Endothelial cell of umbilical vein (primary cell): ENCODE results near the gene PRR16.

Experiments used
- GATA2 ChIP-seq: IDR thresholded peaks from 2 replicates; pipeline ENCODE4 v1.7.0; 2011; ENCODE audit warnings: low read depth, mild to moderate bottlenecking, moderate library complexity, mixed read lengths, low read length; ENCODE audit not compliant: insufficient read length, insufficient read depth
- POLR2AphosphoS5 ChIP-seq: IDR thresholded peaks from 2 replicates; pipeline ENCODE4 v1.6.1; 2012; ENCODE audit warnings: low read depth, mild to moderate bottlenecking, control low read depth, low read length, moderate library complexity; ENCODE audit not compliant: insufficient read depth
- TF ChIP-seq, protein P1 (sequence below), 2 donors: IDR thresholded peaks; 1 replicate in 1 of 2; 2 replicates in 1 of 2; pipeline ENCODE4 v1.5.1; 2011; ENCODE audit warnings: low read length in 2 of 2, mild to moderate bottlenecking in 2 of 2, moderate library complexity in 2 of 2, control low read depth in 1 of 2, inconsistent platforms in 1 of 2, low read depth in 1 of 2; ENCODE audit not compliant: insufficient read depth in 1 of 2; ENCODE audit errors: extremely low read depth in 1 of 2

DNA sequence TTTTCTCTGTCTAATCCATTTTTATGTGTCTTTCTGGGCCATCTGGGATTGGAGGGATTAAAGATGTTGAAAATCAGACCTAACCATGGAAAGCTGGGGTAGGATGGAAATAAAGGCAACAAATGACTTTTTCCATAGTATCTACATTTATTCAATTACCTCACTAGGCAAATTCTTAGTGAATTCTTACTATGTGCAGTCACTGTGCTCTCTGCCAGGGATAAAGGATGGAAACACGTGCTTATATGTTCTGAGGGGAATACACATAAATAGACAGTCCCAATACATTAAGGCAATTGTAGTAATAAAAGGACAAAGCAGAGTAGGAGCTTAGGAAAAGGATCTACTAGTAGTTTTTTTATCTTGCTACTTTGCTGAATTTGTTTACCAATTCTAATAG, 214.2 kb downstream of the PRR16 start:
- TF ChIP-seq, protein P1, sequence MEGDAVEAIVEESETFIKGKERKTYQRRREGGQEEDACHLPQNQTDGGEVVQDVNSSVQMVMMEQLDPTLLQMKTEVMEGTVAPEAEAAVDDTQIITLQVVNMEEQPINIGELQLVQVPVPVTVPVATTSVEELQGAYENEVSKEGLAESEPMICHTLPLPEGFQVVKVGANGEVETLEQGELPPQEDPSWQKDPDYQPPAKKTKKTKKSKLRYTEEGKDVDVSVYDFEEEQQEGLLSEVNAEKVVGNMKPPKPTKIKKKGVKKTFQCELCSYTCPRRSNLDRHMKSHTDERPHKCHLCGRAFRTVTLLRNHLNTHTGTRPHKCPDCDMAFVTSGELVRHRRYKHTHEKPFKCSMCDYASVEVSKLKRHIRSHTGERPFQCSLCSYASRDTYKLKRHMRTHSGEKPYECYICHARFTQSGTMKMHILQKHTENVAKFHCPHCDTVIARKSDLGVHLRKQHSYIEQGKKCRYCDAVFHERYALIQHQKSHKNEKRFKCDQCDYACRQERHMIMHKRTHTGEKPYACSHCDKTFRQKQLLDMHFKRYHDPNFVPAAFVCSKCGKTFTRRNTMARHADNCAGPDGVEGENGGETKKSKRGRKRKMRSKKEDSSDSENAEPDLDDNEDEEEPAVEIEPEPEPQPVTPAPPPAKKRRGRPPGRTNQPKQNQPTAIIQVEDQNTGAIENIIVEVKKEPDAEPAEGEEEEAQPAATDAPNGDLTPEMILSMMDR (IDR thresholded peaks at IDR 0.05; ENCODE audit: extremely low read depth in 1 of 2, insufficient read depth in 1 of 2, low read depth in 1 of 2, low read length in 2 of 2): no peak
- TF ChIP-seq GATA2 (no peak), POLR2AphosphoS5 (no peak)
